Activated CD4-positive, alpha-beta memory T cell treated with anti-CD3 and anti-CD28 coated beads, Interleukin-2, amount 10 ng/mL, durations not matched to agents 7 days and 5 days (primary cell): ENCODE measurements around the gene MMP12. TPM values are rescaled to one million over a fixed set of nuclear protein-coding genes. Genes with fewer than 3 reads are reported as not detected.

ENCODE experiments used
- total RNA-seq, 2 experiments: library from RNA; stranded (reverse); gene quantifications; one replicate each; pipeline ENCODE4 v1.2.3, GENCODE V29; 2021

The MMP12 gene
- total RNA-seq, 2 experiments from 2014 or later: not detected

Other genes starting within 250 kb of the MMP12 start
- gene MMP20, start 249.7 kb downstream of the MMP12 start, total RNA-seq: not detected
- not detected for gene MMP27, start 169.2 kb downstream of the MMP12 start, total RNA-seq
- gene MMP8, start 150.0 kb downstream of the MMP12 start, total RNA-seq: not detected
- gene MMP10, start 94.4 kb downstream of the MMP12 start, total RNA-seq: under 1 TPM in 1 of 2 experiments, not detected in 1; 0.58 TPM
- gene MMP1, start 76.8 kb downstream of the MMP12 start, total RNA-seq: not detected
- not detected for gene MMP3, start 31.4 kb downstream of the MMP12 start, total RNA-seq
- not detected for gene MMP13, start 80.8 kb upstream of the MMP12 start, total RNA-seq
- gene DCUN1D5, start 217.2 kb upstream of the MMP12 start, total RNA-seq: 10 to 100 TPM; 28.6 to 32.6 TPM
- gene DYNC2H1, start 234.4 kb upstream of the MMP12 start, total RNA-seq: 1 to 10 TPM; 3.0 to 3.1 TPM